A549 (cell line): ENCODE data around the gene PDS5A. TPM values are rescaled to one million over a fixed set of nuclear protein-coding genes. Genes with fewer than 3 reads are reported as not detected.

Experiments
- ATAC-seq, 2 experiments: fragments of 200-7000 bp in 1 of 2; fragments of >200 bp in 1 of 2; cut with Nextera tagmentation in 1 of 2; cut with Tn5 transposase in 1 of 2; 3 replicates each; pipeline versions ENCODE4 v1.8.0 to v1.9.1; 2018 to 2020; ENCODE audit warnings: mild to moderate bottlenecking in 1 of 2, moderate library complexity in 1 of 2
- CTCF ChIA-PET: fragments of 300-600 bp; sonication (Branson Sonifier 250); formaldehyde crosslinking; extraction: SDS; loops from one replicate; lab custom pipeline; 2021; ENCODE audit warnings: antibody characterized with exemption, inconsistent platforms; lab: Yijun Ruan, JAX
- POLR2A ChIA-PET: fragments of 350-600 bp; formaldehyde crosslinking; extraction: SDS; loops from one replicate; lab custom pipeline; 2021; ENCODE audit warnings: antibody characterized with exemption, inconsistent platforms; lab: Yijun Ruan, JAX
- DNase-seq, 2 experiments: peaks; one replicate each; pipeline versions ENCODE4 v3.0.0 to v3.0.0-alpha.2; 2011 to 2016; ENCODE audit warnings: low read depth in 1 of 2, low spot score in 1 of 2
- FAIRE-seq: peaks from 2 replicates; lab custom pipeline; 2011; peaks lifted over from hg19 to GRCh38; lab: Jason Lieb, UNC
- H3K27ac ChIP-seq, 2 experiments: fragments of >200 bp; sonication (Bioruptor Twin); formaldehyde crosslinking; 3 replicates each; pipeline ENCODE4 v1.5.1; 2016 to 2017
- H3K4me1 ChIP-seq: fragments of >200 bp; sonication (Bioruptor Twin); formaldehyde crosslinking; 3 replicates; pipeline ENCODE4 v1.6.1; 2016
- H3K4me2 ChIP-seq: fragments of >200 bp; sonication (Bioruptor Twin); formaldehyde crosslinking; 3 replicates; pipeline ENCODE4 v1.6.1; 2016
- H3K4me3 ChIP-seq: fragments of >200 bp; sonication (Bioruptor Twin); formaldehyde crosslinking; 3 replicates; pipeline ENCODE4 v1.5.1; 2016
- H3K9me3 ChIP-seq: fragments of >200 bp; sonication (Bioruptor Twin); formaldehyde crosslinking; 3 replicates; pipeline ENCODE4 v1.6.1; 2016
- ATOH8 ChIP-seq: fragments of 250-450 bp; sonication (Bioruptor Pico); IDR thresholded peaks from 2 replicates; pipeline ENCODE4 v1.5.0; 2020; ENCODE audit warnings: low read depth, mild to moderate bottlenecking, moderate library complexity
- CBX8 ChIP-seq: fragments of 200-600 bp; sonication (generic); IDR thresholded peaks from 2 replicates; pipeline ENCODE4 v1.6.1; 2016
- CTCF ChIP-seq: fragments of >200 bp; sonication (Bioruptor Twin); formaldehyde crosslinking; IDR thresholded peaks from 3 replicates; pipeline ENCODE4 v1.5.1; 2016
- EP300 ChIP-seq, 2 experiments: fragments of >200 bp; sonication (Bioruptor Twin); formaldehyde crosslinking; IDR thresholded peaks; 2 replicates in 1 of 2; 3 replicates in 1 of 2; pipeline ENCODE4 v1.6.1; 2016 to 2017
- FOSB ChIP-seq: fragments of 250-450 bp; sonication (Bioruptor Pico); IDR thresholded peaks from 2 replicates; pipeline ENCODE4 v1.5.0; 2020; ENCODE audit warnings: mild to moderate bottlenecking, moderate library complexity
- FOXS1 ChIP-seq: fragments of 250-450 bp; sonication (Bioruptor Pico); IDR thresholded peaks from 2 replicates; pipeline ENCODE4 v1.5.0; 2020; ENCODE audit warnings: mild to moderate bottlenecking, moderate library complexity
- GATA3 ChIP-seq: IDR thresholded peaks from 2 replicates; pipeline ENCODE4 v1.6.1; 2012; ENCODE audit warnings: borderline replicate concordance
- HDAC2 ChIP-seq: fragments of 200-600 bp; sonication (generic); IDR thresholded peaks from 2 replicates; pipeline ENCODE4 v1.6.1; 2016
- HES2 ChIP-seq: fragments of >200 bp; sonication (Bioruptor Twin); formaldehyde crosslinking; IDR thresholded peaks from 2 replicates; pipeline ENCODE4 v1.6.1; 2016
- HMGXB4 ChIP-seq: fragments of 250-450 bp; sonication (Bioruptor Pico); IDR thresholded peaks from 2 replicates; pipeline ENCODE4 v1.5.0; 2021; ENCODE audit warnings: mild to moderate bottlenecking, moderate library complexity, borderline replicate concordance
- HOXA7 ChIP-seq: fragments of 250-450 bp; sonication (Bioruptor Pico); IDR thresholded peaks from 2 replicates; pipeline ENCODE4 v1.5.0; 2020; ENCODE audit warnings: mild to moderate bottlenecking, moderate library complexity
- JUNB ChIP-seq: fragments of >200 bp; sonication (Bioruptor Twin); formaldehyde crosslinking; IDR thresholded peaks from 2 replicates; pipeline ENCODE4 v1.6.1; 2016
- KDM1A ChIP-seq: fragments of 200-600 bp; sonication (generic); IDR thresholded peaks from 2 replicates; pipeline ENCODE4 v1.6.1; 2016; ENCODE audit warnings: low read depth, mild to moderate bottlenecking
- MAX ChIP-seq: IDR thresholded peaks from 2 replicates; pipeline ENCODE4 v1.6.1; 2012
- NFE2L2 ChIP-seq: fragments of 150-350 bp; conservative IDR thresholded peaks from 2 replicates; pipeline ENCODE4 v1.6.1; 2014; ENCODE audit warnings: low read length
- PBX3 ChIP-seq: IDR thresholded peaks from 2 replicates; pipeline ENCODE4 v1.6.1; 2012
- RAD21 ChIP-seq, 2 experiments: fragments of >200 bp in 1 of 2; sonication (Bioruptor Twin) in 1 of 2; formaldehyde crosslinking in 1 of 2; IDR thresholded peaks in 1 of 2; conservative IDR thresholded peaks in 1 of 2; 2 replicates in 1 of 2; 3 replicates in 1 of 2; pipeline ENCODE4 v1.6.1; 2012 to 2018; ENCODE audit warnings: inconsistent platforms in 1 of 2
- RARB ChIP-seq: fragments of 250-450 bp; sonication (Bioruptor Pico); IDR thresholded peaks from 2 replicates; pipeline ENCODE4 v1.8.0; 2021; ENCODE audit warnings: mild to moderate bottlenecking, moderate library complexity
- RFX5 ChIP-seq: fragments of 450-650 bp; IDR thresholded peaks from 2 replicates; pipeline ENCODE4 v1.7.1; 2014; ENCODE audit warnings: antibody characterized with exemption, mild to moderate bottlenecking, moderate library complexity
- RNF2 ChIP-seq: fragments of 200-600 bp; sonication (generic); IDR thresholded peaks from 2 replicates; pipeline ENCODE4 v1.6.1; 2016; ENCODE audit warnings: low read depth, mild to moderate bottlenecking, antibody characterized with exemption, moderate library complexity, borderline replicate concordance
- SMC3 ChIP-seq: fragments of >200 bp; sonication (Bioruptor Twin); formaldehyde crosslinking; IDR thresholded peaks from 3 replicates; pipeline ENCODE4 v1.6.1; 2018; ENCODE audit warnings: inconsistent platforms
- SREBF2 ChIP-seq: fragments of 450-650 bp; IDR thresholded peaks from 2 replicates; pipeline ENCODE4 v1.6.1; 2014; ENCODE audit warnings: mild to moderate bottlenecking, moderate library complexity
- TP53 ChIP-seq: fragments of 250-450 bp; sonication (Bioruptor Pico); IDR thresholded peaks from 2 replicates; pipeline ENCODE4 v1.5.0; 2021; ENCODE audit warnings: mild to moderate bottlenecking, moderate library complexity
- USF2 ChIP-seq: fragments of 450-650 bp; IDR thresholded peaks from 2 replicates; pipeline ENCODE4 v1.6.1; 2014; ENCODE audit warnings: antibody characterized with exemption
- ZC3H11A ChIP-seq: fragments of 450-650 bp; IDR thresholded peaks from 2 replicates; pipeline ENCODE4 v1.6.1; 2014; ENCODE audit warnings: antibody characterized with exemption, mild to moderate bottlenecking
- ZFP36 ChIP-seq: fragments of 450-650 bp; IDR thresholded peaks from 2 replicates; pipeline ENCODE4 v1.6.1; 2014; ENCODE audit warnings: borderline replicate concordance; ENCODE audit not compliant: partially characterized antibody
- ZNF302 ChIP-seq: fragments of 250-450 bp; sonication (Bioruptor Pico); IDR thresholded peaks from 2 replicates; pipeline ENCODE4 v1.9.0; 2021; ENCODE audit warnings: inconsistent platforms, mild to moderate bottlenecking, moderate library complexity
- WGBS: methylation state at CpG from one replicate; pipeline ENCODE4 v1.1.6; 2017; ENCODE audit errors: missing lambda C conversion rate; 5-methylcytosine and 5-hydroxymethylcytosine counted together
- polyA plus RNA-seq, 4 experiments: library from polyadenylated mRNA; depleted of rRNA in 3 of 4; stranded (reverse); fragments of >200 nt; fragmentation: RNase III in 1 of 4; extraction: RNeasy Plus Mini Kit Qiagen cat#74134 plus additional on column Dnase treatment in 1 of 4; gene quantifications; 2 replicates in 3 of 4; 3 replicates in 1 of 4; pipeline ENCODE4 v1.2.3, GENCODE V29; 2011 to 2017

Gene PDS5A
- polyA plus RNA-seq, 2 of the 4 experiments (the other 2 are of a cell fraction), result 33.0 to 87.5 TPM

- Histone ChIP-seq H3K4me2 (no peak overlapping the region), H3K9me3 (no peaks in the 10 kb centered on the region), H3K27ac (no peak overlapping the region), H3K4me3 (no peak overlapping the region), H3K4me1 (no peaks in the 10 kb centered on the region)
- 80% methylated on average over 4 of the region's 4 CpGs for WGBS
- ChIA-PET CTCF (no interaction called here), POLR2A (no interaction called here)
- no peak for DNase-seq
- FAIRE-seq, result no peak
- TF ChIP-seq SMC3 (no peak), FOSB (CRISPR knock-in tag) (no peak), RFX5 (no peak), FOXS1 (CRISPR knock-in tag) (no peak), ZFP36 (no peak), HDAC2 (no peak), CTCF (no peak), ZNF302 (CRISPR knock-in tag) (no peak), CBX8 (no peak), GATA3 (no peak), RARB (no peak)
- ATAC-seq, result no peak
Observed at GRCh38 chr4:39913471-39913870, 64.2 kb downstream of the PDS5A start.

GRCh38 chr4:39910064-39910463, 67.6 kb downstream of the PDS5A start:
- Histone ChIP-seq H3K9me3 (no peaks in the 10 kb centered on the region), H3K27ac (no peak overlapping the region), H3K4me2 (no peak overlapping the region), H3K4me1 (no peaks in the 10 kb centered on the region), H3K4me3 (no peak overlapping the region)
- FAIRE-seq (no peak), ATAC-seq (no peak), DNase-seq (no peak)
- WGBS, result 87% methylated on average over 3 of the region's 3 CpGs
- ChIA-PET CTCF (interaction anchor here (0.5 to 1.6 kb wide), 2 partner anchors 11 to 229 kb away, joined by 3 to 5 read pairs; no protein-coding TSS in a partner anchor), POLR2A (no interaction called here)
- TF ChIP-seq NFE2L2, result peak; percentile 90
- no peak for TF ChIP-seq MAX

- Histone ChIP-seq H3K9me3 (no peaks in the 10 kb centered on the region), H3K4me3 (no peak overlapping the region), H3K27ac (no peak overlapping the region), H3K4me1 (no peaks in the 10 kb centered on the region), H3K4me2 (no peak overlapping the region)
- ChIA-PET CTCF (no interaction called here), POLR2A (no interaction called here)
- DNase-seq (no peak), ATAC-seq (no peak), FAIRE-seq (no peak)
- 79% methylated on average over 2 of the region's 2 CpGs for WGBS
- TF ChIP-seq SMC3 (no peak), HES2 (no peak), PBX3 (no peak), HOXA7 (CRISPR knock-in tag) (no peak), SREBF2 (no peak), HMGXB4 (CRISPR knock-in tag) (no peak), ATOH8 (CRISPR knock-in tag) (no peak), CBX8 (no peak), JUNB (no peak), ZFP36 (no peak), USF2 (no peak), MAX (no peak), ZC3H11A (no peak), RNF2 (no peak), TP53 (CRISPR knock-in tag) (no peak), EP300 (IDR thresholded peaks at IDR 0.05) (no peak), RAD21 (conservative IDR thresholded peaks at IDR 0.05 in 1 of 2, IDR thresholded peaks at IDR 0.05 in 1 of 2) (no peak), KDM1A (no peak)
Observed at GRCh38 chr4:39908284-39908683, 69.4 kb downstream of the PDS5A start.
